Measurements from ENCODE around the gene SIM2.

Gene SIM2

DNA sequence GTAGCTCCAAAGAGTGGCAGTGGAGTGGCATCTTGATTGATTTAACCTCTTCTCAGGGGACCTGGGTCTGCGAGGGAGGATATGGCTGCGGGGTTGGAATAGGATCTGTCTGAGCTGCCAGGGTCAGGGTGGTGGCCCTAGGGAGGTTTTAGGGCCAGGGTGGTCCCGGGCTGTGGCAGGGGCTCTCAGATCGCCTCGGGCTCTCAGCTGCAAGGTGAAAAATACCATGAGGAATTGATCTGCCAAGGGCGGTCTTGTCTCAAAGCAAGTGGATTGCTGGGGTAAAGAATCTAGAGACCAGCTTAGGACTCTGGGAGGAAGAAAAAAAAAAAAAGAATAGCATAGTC lies 3.7 kb downstream of the SIM2 start:
- peaks cover 42% of the 10 kb centered on the region for H3K4me1 Mint-ChIP-seq
- no peaks in the 10 kb centered on the region for H3K9me3 Mint-ChIP-seq
- no peak overlapping the region for H3K4me3 Mint-ChIP-seq
- no peaks in the 10 kb centered on the region for H3K36me3 Mint-ChIP-seq
- no peak for ATAC-seq
- peaks cover 93% of the 10 kb centered on the region for H3K27me3 Mint-ChIP-seq
- no peak overlapping the region for H3K27ac Mint-ChIP-seq

DNA sequence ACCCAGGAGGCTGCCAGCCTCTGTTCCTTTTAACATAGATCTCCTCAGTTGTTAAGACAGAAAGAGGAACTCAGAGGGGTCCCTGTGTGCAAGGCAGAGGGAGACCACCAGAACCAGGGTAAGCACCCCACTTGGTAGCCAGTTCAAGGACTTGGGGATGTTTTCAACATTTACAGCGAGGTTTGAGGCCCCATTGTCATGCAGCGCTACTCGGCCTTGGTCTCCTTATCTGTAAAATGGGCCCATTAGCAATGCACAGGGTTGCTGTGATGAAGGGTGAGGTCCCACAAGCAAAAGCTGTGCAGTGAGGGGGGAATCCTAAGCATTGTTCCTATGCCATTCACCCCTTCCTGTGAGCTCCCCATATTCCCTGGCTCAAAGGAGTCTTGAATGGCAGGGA lies 4.2 kb downstream of the SIM2 start:
- Mint-ChIP-seq H3K36me3 (no peaks in the 10 kb centered on the region), H3K4me1 (peaks cover 43% of the 10 kb centered on the region), H3K27me3 (peaks cover 93% of the 10 kb centered on the region), H3K27ac (no peak overlapping the region), H3K4me3 (no peak overlapping the region), H3K9me3 (no peaks in the 10 kb centered on the region)
- no peak for ATAC-seq

GRCh38 chr21:36703626-36704280 lies 4.8 kb downstream of the SIM2 start:
- Mint-ChIP-seq H3K4me1 (peaks cover 49% of the 10 kb centered on the region), H3K9me3 (no peaks in the 10 kb centered on the region), H3K27ac (no peak overlapping the region), H3K27me3 (peaks cover 93% of the 10 kb centered on the region), H3K36me3 (no peaks in the 10 kb centered on the region), H3K4me3 (no peak overlapping the region)
- ATAC-seq, result no peak

- H3K4me1 Mint-ChIP-seq, result peaks cover 49% of the 10 kb centered on the region
- H3K36me3 Mint-ChIP-seq, result no peaks in the 10 kb centered on the region
- H3K27ac Mint-ChIP-seq, result no peak overlapping the region
- peaks cover 100% of the 10 kb centered on the region for H3K27me3 Mint-ChIP-seq
- H3K9me3 Mint-ChIP-seq, result no peaks in the 10 kb centered on the region
- ATAC-seq, result no peak
- H3K4me3 Mint-ChIP-seq, result no peak overlapping the region
Measured at GRCh38 chr21:36704281-36704957, 5.5 kb downstream of the SIM2 start.

GRCh38 chr21:36704958-36705678 lies 6.2 kb downstream of the SIM2 start:
- no peak for ATAC-seq
- Mint-ChIP-seq H3K27ac (no peak overlapping the region), H3K27me3 (peaks cover 100% of the 10 kb centered on the region), H3K4me1 (peaks cover 46% of the 10 kb centered on the region), H3K4me3 (no peak overlapping the region), H3K36me3 (no peaks in the 10 kb centered on the region), H3K9me3 (no peaks in the 10 kb centered on the region)

DNA sequence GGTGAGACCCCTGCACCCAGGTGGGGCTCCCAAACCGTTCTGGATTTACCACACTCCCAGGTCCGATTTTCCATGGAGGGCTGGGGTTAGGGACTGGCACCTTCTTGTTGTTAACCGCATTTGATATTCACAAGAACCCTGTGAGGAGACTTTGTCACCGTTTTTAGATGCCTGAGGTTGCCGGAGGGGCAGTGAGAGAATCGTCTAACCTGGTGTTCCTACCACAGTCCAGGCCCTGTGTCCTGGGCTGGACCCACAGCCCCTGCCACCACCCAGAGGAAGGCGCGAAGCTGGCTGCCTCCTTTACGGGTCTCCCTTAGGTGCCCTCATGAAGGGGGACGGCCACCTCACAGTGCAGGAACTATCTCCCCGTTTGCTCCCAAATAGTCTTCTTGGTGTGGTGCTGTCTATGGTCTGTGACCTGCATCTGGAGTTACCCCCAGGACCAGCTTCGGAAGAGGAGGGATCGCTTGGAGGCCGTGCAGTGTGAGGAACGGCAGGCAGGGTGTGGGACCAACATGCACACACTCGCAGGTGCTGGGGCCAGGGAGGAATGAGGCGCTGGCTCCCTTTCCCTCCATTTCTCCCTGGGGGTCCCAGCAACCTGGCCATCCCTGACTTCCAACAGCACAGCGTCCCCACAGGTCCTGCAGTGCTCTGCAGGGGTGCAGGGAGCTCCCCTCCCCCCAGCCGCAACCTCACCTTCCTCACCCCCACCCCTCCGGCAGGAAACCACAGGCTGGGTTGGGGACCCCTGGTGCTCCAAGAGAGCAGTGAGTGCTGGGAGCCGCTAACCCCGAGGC lies 7.0 kb downstream of the SIM2 start:
- Mint-ChIP-seq H3K9me3 (no peaks in the 10 kb centered on the region), H3K27ac (no peak overlapping the region), H3K36me3 (no peaks in the 10 kb centered on the region), H3K4me1 (peaks cover 38% of the 10 kb centered on the region), H3K27me3 (peaks cover 98% of the 10 kb centered on the region), H3K4me3 (no peak overlapping the region)
- no peak for ATAC-seq

DNA sequence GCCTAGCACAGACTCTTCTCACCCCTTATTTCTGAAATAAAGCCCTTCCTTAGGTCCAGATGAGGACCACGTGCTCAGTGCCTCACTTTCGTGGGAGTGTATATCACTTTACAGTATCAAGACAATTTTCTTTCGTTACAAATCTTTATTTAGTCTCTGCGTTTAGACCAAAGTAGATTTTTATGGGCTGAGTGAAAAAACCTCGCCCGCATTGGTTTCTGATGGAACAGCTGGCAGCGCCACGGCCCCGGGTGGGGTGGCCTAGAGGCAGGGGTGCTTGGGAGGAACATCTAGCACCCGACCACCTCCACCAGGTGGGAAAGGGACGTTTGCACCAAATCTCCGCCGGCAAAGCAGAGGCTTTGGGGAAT lies 7.6 kb downstream of the SIM2 start:
- Mint-ChIP-seq H3K27me3 (peaks cover 98% of the 10 kb centered on the region), H3K9me3 (no peaks in the 10 kb centered on the region), H3K27ac (no peak overlapping the region), H3K36me3 (no peaks in the 10 kb centered on the region), H3K4me1 (peaks cover 38% of the 10 kb centered on the region), H3K4me3 (no peak overlapping the region)
- no peak for ATAC-seq

- Mint-ChIP-seq H3K9me3 (no peaks in the 10 kb centered on the region), H3K4me3 (no peak overlapping the region), H3K4me1 (peaks cover 38% of the 10 kb centered on the region), H3K27ac (no peak overlapping the region), H3K36me3 (no peaks in the 10 kb centered on the region), H3K27me3 (peaks cover 94% of the 10 kb centered on the region)
- no peak for ATAC-seq
Measured at GRCh38 chr21:36706951-36707762, 8.2 kb downstream of the SIM2 start.

GRCh38 chr21:36707763-36708285 lies 8.9 kb downstream of the SIM2 start:
- peaks cover 94% of the 10 kb centered on the region for H3K27me3 Mint-ChIP-seq
- no peak overlapping the region for H3K27ac Mint-ChIP-seq
- peak overlapping the region; percentile 32 for H3K4me3 Mint-ChIP-seq
- peaks cover 38% of the 10 kb centered on the region for H3K4me1 Mint-ChIP-seq
- ATAC-seq, result no peak
- no peaks in the 10 kb centered on the region for H3K9me3 Mint-ChIP-seq
- H3K36me3 Mint-ChIP-seq, result no peaks in the 10 kb centered on the region

DNA sequence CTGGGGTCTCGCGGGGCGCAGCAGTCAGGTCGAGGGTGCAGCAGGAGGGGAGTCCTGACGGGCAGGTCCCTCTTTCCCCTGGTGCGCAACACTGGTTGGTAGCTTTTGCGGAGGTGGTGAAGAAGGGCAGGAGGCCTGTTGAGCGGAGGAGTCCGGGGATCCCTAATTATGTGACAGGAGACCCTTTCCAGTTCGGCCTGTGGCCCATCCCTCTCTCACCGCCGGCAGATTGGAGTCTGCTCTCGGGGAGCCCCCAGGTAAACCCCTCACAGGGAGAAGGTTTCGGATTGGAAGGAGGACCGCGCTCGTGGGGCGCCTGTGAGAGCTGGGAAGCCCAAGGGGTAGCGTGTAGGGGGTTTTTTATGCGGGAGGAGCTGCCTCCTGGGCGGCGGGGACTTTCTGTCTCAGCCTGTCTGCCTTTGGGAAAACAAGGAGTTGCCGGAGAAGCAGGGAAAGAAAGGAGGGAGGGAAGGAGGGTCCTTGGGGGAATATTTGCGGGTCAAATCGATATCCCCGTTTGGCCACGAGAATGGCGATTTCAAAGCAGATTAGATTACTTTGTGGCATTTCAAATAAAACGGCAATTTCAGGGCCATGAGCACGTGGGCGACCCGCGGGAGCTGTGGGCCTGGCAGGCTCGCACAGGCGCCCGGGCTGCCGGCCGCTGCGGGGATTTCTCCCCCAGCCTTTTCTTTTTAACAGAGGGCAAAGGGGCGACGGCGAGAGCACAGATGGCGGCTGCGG lies 9.5 kb downstream of the SIM2 start:
- Mint-ChIP-seq H3K4me1 (peaks cover 38% of the 10 kb centered on the region), H3K36me3 (no peaks in the 10 kb centered on the region), H3K27ac (no peak overlapping the region), H3K4me3 (peak overlapping the region; percentile 32), H3K27me3 (peaks cover 92% of the 10 kb centered on the region), H3K9me3 (no peaks in the 10 kb centered on the region)
- ATAC-seq, result no peak

GRCh38 chr21:36709030-36709867 lies 10.3 kb downstream of the SIM2 start:
- Mint-ChIP-seq H3K27me3 (peaks cover 84% of the 10 kb centered on the region), H3K4me3 (no peak overlapping the region), H3K27ac (no peak overlapping the region), H3K9me3 (no peaks in the 10 kb centered on the region), H3K4me1 (peaks cover 36% of the 10 kb centered on the region), H3K36me3 (no peaks in the 10 kb centered on the region)
- peak; percentile 36 for ATAC-seq

DNA sequence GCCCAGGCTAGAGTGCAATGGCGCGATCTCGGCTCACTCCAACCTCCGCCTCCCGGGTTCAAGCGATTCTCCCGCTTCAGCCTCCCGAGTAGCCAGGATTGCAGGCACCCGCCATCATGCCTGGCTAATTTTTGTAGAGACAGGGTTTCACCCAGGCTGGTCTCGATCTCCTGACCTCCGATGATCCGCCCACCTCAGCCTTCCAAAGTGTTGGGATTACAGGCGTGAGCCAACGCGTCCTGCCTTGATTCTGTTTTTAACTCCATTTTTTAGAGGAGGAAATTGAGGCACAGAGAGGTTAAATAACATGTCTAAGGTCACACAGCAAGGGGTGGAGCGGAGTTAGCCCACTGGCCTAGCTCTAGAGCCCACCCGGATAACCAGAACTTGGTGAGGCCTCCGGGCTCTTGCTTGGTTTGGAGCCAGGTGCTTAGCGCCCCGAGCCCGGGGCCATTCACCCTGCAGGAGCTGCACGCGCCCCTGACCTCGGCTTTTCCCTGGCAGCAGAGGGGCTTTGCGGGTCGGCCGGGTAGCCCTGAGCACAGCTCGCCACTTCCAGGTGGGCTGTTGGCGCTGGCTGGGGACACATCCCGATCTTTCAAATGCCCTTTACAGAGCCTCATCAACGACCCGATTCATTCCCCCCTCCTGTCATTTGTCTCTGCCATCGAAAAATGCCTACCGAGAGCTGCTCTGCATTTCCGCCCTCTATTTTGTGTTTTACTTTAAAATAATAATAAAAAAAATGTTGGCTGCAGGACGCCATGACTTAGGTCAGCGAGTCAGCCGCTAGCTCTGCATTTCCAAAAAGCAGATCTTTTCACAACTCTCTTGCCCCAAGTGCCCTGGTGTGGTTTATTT lies 11.2 kb downstream of the SIM2 start:
- peaks cover 28% of the 10 kb centered on the region for H3K4me1 Mint-ChIP-seq
- H3K27ac Mint-ChIP-seq, result no peak overlapping the region
- no peaks in the 10 kb centered on the region for H3K9me3 Mint-ChIP-seq
- no peak for ATAC-seq
- no peaks in the 10 kb centered on the region for H3K36me3 Mint-ChIP-seq
- H3K4me3 Mint-ChIP-seq, result no peak overlapping the region
- peaks cover 75% of the 10 kb centered on the region for H3K27me3 Mint-ChIP-seq

- Mint-ChIP-seq H3K36me3 (no peaks in the 10 kb centered on the region), H3K4me3 (no peak overlapping the region), H3K9me3 (no peaks in the 10 kb centered on the region), H3K27ac (no peak overlapping the region), H3K4me1 (peaks cover 22% of the 10 kb centered on the region), H3K27me3 (peaks cover 69% of the 10 kb centered on the region)
- ATAC-seq, result no peak
Measured at GRCh38 chr21:36710729-36711048, 11.8 kb downstream of the SIM2 start.
